Limb (tissue), 2 donors: ENCODE data around the gene BEX2.

ENCODE experiments used
- DNase-seq, 2 donors: peaks; one replicate each; pipeline ENCODE4 v3.0.0-alpha.2; 2016; ENCODE audit errors: extremely low spot score in 2 of 2

Gene BEX2

GRCh38 chrX:103274284-103274683, 36.5 kb downstream of the BEX2 start:
- no peak for DNase-seq
